Activated CD4-positive, CD25-positive, alpha-beta regulatory T cell treated with anti-CD3 and anti-CD28 coated beads, Interleukin-2, amount 50 U/mL, for 24 hours (primary cell): Measurements from ENCODE around the gene GID8.

Experiments
- ATAC-seq, 2 donors: fragments of 150-1000 bp; cut with Tn5 transposase; one replicate each; pipeline ENCODE4 v1.10.0; 2021; ENCODE audit warnings: mild to moderate bottlenecking in 1 of 2, moderate library complexity in 1 of 2

GID8 gene

GRCh38 chr20:62991196-62991807, 53.4 kb downstream of the GID8 start:
- no peak for ATAC-seq

GRCh38 chr20:62991863-62992262, 53.9 kb downstream of the GID8 start:
- ATAC-seq, result no peak

GRCh38 chr20:62993856-62994494, 56.0 kb downstream of the GID8 start:
- ATAC-seq, result no peak

GRCh38 chr20:62994869-62995281, 56.9 kb downstream of the GID8 start:
- ATAC-seq, result no peak

GRCh38 chr20:62995481-62995880, 57.5 kb downstream of the GID8 start:
- ATAC-seq, result no peak

DNA sequence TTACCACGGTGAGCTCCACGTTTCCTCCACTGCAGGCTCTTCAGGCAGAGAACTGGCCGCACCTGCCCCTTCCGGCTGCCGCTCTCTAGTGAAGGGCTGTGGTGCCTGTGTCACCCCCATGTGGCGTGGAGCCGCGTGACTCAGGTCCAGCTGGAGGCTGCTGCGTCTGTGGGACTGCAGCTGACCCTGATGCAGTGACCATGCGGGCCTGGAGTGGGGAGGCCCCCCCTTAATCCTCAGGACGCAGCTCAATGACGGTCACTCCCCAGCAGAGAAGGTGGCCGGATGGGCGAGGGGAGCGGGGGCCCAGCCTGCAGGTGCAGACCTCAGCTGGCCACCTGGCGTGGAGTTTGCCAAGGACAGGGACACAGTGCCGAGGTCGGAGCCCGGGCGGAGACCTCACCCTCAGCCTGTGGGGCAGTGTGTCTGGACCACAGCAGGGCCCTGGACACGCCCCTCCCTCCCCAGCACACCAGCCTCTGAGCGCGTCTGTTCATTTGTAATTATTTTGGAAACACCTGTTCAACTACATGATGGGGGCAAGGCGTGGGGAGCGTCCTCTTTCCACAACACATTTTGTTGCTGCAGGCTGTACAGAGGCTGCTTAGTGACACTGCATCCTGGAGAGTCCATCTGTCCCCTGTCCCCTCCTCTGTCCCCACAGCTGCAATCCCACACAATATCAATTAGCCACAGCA, 58.1 kb downstream of the GID8 start:
- no peak for ATAC-seq

GRCh38 chr20:62996596-62996982, 58.6 kb downstream of the GID8 start:
- no peak for ATAC-seq

DNA sequence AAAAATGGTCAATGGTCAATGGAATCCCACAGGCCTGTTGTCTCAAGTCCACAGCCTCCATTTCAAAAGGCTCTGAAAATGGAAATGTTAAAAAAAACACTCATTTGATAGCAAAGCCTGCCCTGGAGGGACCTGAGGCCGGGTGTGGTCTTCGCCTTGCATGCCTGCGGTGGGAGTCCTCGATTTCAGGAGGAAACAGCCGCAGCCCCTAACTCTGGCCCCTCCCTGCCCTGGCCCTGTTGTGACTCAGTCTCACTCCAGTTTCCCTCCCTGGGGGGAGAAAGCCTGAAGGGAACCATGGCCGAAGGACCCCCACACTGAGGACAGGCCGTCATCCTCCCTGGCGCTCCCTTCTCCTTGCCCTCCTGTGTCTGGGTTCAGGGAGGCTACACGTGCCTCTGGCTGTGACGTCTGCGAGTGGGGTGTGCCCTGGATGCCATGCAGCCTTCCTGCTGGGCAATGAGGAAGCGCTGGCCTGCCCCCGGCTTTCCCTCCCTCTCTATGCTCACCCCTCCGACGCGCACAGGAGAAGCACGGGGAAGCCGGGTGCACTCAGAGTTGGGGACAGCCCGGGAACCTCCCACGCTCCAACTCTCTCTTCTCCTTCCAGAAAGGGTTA, 59.6 kb downstream of the GID8 start:
- ATAC-seq, result no peak
